WTC11 (cell line): ENCODE data around the gene SOAT2. TPM values are rescaled to one million over a fixed set of nuclear protein-coding genes. Genes with fewer than 3 reads are reported as not detected.

Source experiments
- ATAC-seq: fragments of 200-7000 bp; cut with Tn5 transposase; 2 replicates; pipeline ENCODE4 v1.10.0; 2021; ENCODE audit warnings: mild to moderate bottlenecking, moderate library complexity
- CTCF ChIA-PET: fragments of 300-600 bp; sonication (Branson Sonifier 250); formaldehyde crosslinking; loops from one replicate; lab custom pipeline; 2021; ENCODE audit warnings: antibody characterized with exemption; lab: Charles Lee
- POLR2A ChIA-PET: fragments of 350-600 bp; sonication (Branson Sonifier 250); formaldehyde crosslinking; loops from one replicate; lab custom pipeline; 2021; ENCODE audit warnings: antibody characterized with exemption; lab: Charles Lee
- DNase-seq: peaks from one replicate; pipeline ENCODE4 v3.0.0; 2021; ENCODE audit warnings: low spot score
- H3K27ac Mint-ChIP-seq: 2 replicates; pipeline ENCODE4 v1.8.0; 2021; ENCODE audit warnings: mixed read lengths
- H3K27me3 Mint-ChIP-seq: 2 replicates; pipeline ENCODE4 v1.8.0; 2021; ENCODE audit warnings: low read depth, mild to moderate bottlenecking, moderate library complexity, mixed read lengths
- H3K36me3 Mint-ChIP-seq: 2 replicates; pipeline ENCODE4 v1.8.0; 2021; ENCODE audit warnings: mixed read lengths
- H3K4me1 Mint-ChIP-seq: 2 replicates; pipeline ENCODE4 v1.8.0; 2022; ENCODE audit warnings: mixed read lengths
- H3K4me3 Mint-ChIP-seq: 2 replicates; pipeline ENCODE4 v1.8.0; 2021; ENCODE audit warnings: mild to moderate bottlenecking, moderate library complexity, mixed read lengths
- H3K9me3 Mint-ChIP-seq: 2 replicates; pipeline ENCODE4 v1.8.0; 2021; ENCODE audit warnings: mixed read lengths
- GTF2I ChIP-seq: fragments of 250-450 bp; sonication (Bioruptor Pico); conservative IDR thresholded peaks from 2 replicates; pipeline ENCODE4 v1.4.0; 2021; ENCODE audit warnings: mild to moderate bottlenecking
- MYBL2 ChIP-seq: sonication (generic); formaldehyde crosslinking; IDR thresholded peaks from 2 replicates; pipeline ENCODE4 v1.8.1; 2023; ENCODE audit warnings: mild to moderate bottlenecking, moderate library complexity, missing genetic modification reagents
- NFYB ChIP-seq: sonication (generic); formaldehyde crosslinking; conservative IDR thresholded peaks from 2 replicates; pipeline ENCODE4 v1.8.0; 2022; ENCODE audit warnings: low read depth, missing genetic modification reagents
- PRRX2 ChIP-seq: fragments of 250-450 bp; sonication (Bioruptor Pico); IDR thresholded peaks from 2 replicates; pipeline ENCODE4 v1.8.0; 2021; ENCODE audit warnings: mild to moderate bottlenecking
- RORB ChIP-seq: fragments of 250-450 bp; sonication (Bioruptor Pico); IDR thresholded peaks from 2 replicates; pipeline ENCODE4 v1.9.0; 2021; ENCODE audit warnings: mild to moderate bottlenecking
- SP1 ChIP-seq: sonication (generic); formaldehyde crosslinking; conservative IDR thresholded peaks from 2 replicates; pipeline ENCODE4 v1.8.1; 2022; ENCODE audit warnings: missing genetic modification reagents
- TCF7 ChIP-seq: sonication (generic); formaldehyde crosslinking; IDR thresholded peaks from 2 replicates; pipeline ENCODE4 v1.8.0; 2022; ENCODE audit warnings: mild to moderate bottlenecking, low read depth, missing genetic modification reagents, moderate library complexity
- total RNA-seq: library from RNA; stranded (reverse); gene quantifications from 3 replicates; pipeline ENCODE4 v1.2.3, GENCODE V29; 2021
- TF ChIP-seq, protein P1 (sequence below): sonication (generic); formaldehyde crosslinking; IDR thresholded peaks from 2 replicates; pipeline ENCODE4 v1.8.1; 2023; ENCODE audit warnings: mild to moderate bottlenecking, moderate library complexity, missing genetic modification reagents
- TF ChIP-seq, protein P2 (sequence below): sonication (generic); formaldehyde crosslinking; IDR thresholded peaks from 2 replicates; pipeline ENCODE4 v1.8.0; 2022; ENCODE audit warnings: mild to moderate bottlenecking, missing genetic modification reagents
- TF ChIP-seq, protein P3 (sequence below): sonication (generic); formaldehyde crosslinking; IDR thresholded peaks from 2 replicates; pipeline ENCODE4 v1.8.1; 2023; ENCODE audit warnings: mild to moderate bottlenecking, missing genetic modification reagents, moderate library complexity
- TF ChIP-seq, protein P4 (sequence below): sonication (generic); formaldehyde crosslinking; IDR thresholded peaks from 2 replicates; pipeline ENCODE4 v1.8.0; 2023; ENCODE audit warnings: mild to moderate bottlenecking, missing genetic modification reagents
- TF ChIP-seq, protein P5 (sequence below): fragments of 250-450 bp; sonication (Bioruptor Pico); IDR thresholded peaks from 2 replicates; pipeline ENCODE4 v1.8.0; 2021; ENCODE audit warnings: mild to moderate bottlenecking
- TF ChIP-seq, protein P6 (sequence below): sonication (generic); formaldehyde crosslinking; IDR thresholded peaks from 2 replicates; pipeline ENCODE4 v1.8.1; 2023; ENCODE audit warnings: mild to moderate bottlenecking, missing genetic modification reagents, borderline replicate concordance

Gene SOAT2
- total RNA-seq, 1 experiment from 2014 or later, result not detected

DNA sequence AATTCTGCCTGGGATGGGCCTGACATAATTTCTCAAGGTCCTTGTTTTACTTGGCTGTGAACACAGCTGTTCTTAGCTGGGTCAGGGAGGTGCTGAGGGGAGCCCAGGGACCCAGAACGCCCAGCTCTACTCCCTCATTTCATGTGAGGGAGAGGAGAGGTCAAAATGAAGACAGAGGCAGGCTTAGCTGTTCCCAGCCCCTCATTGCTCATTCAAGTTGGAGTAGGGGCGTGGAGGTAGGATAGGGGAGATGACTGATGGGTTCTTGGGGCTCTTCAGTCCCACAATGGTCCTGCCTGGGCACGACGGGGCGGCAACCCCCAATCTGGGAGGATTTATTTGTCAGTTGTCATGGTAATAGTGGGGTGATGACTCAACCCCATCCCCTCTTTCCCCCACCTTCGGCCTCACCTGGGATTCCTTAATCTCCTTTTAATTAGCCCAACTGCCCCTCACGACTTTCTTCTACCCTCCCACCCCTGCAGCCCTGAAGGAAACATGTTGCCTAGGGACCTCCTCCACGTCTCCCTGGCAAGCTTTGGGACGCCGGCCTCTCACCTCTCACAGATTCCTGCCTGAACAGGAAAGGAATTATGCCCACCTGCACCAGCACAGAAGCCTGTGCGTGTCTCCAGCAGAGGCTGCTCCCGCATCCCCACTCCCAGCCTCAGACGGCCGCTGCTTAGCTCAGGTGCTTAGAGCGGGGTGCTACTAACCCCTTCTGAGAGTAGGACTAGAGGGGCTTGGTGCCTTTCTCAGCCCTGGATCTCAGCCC is 34.3 kb upstream of the SOAT2 start:
- peaks cover 4% of the 10 kb centered on the region for H3K27me3 Mint-ChIP-seq
- ChIA-PET POLR2A (interaction anchor here (1.0 kb wide), 1 partner anchor 10 kb away, joined by 3 read pairs; the partner anchor contains the start of gene SPRYD3), CTCF (interaction anchor here (0.8 to 7.8 kb wide), 15 partner anchors 10 to 283 kb away, joined by 3 to 97 read pairs (median 5); partner anchors contain the start of genes AAAS, IGFBP6, ITGB7 and SPRYD3)

DNA sequence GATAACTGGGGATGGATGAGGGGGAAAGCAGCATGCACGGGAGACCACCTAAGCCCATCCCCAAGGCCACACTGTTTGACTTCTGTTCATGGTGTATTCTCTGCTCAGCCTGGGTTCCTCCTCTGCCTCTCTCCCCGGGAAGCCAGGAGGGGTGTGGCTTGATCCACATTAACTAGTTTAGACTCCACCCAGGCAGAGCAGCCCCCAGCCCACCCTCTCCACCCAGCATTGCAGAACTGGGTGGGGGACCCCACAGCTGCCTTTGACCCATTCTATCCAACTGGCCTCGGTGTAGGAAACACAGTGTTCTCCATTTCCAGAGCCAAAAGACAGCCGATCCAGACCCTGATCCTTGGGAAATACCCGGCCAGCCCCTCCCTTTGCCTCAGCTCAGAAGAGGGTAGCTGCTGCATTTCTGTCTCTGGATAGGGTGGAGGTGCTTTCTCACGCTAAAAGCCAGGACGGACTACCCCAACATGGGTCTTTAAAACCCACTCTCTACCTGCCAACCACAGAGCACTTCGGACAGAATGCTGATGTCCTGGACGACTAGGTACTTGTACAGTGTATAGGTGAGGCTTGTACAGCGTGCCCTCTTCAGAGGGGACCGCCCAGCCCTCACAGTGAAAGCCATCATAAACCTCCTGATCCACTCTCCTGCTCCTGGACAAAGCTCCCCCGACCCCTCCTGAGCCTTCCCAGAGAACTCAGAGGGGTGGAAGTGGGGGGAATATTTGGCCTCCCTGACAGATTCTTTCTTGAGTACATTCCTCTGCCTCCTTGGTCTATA is 33.5 kb upstream of the SOAT2 start:
- DNase-seq (no peak), ATAC-seq (no peak; the same call in 1 of the 2 replicates)
- CTCF ChIA-PET, result interaction anchor here (1.0 to 7.8 kb wide), 11 partner anchors 9 to 283 kb away, joined by 3 to 97 read pairs (median 4); partner anchors contain the start of genes AAAS, IGFBP6, ITGB7 and SPRYD3
- no peak overlapping the region for H3K4me3 Mint-ChIP-seq
- H3K27ac Mint-ChIP-seq, result no peak overlapping the region
- peaks cover 3% of the 10 kb centered on the region for H3K27me3 Mint-ChIP-seq
- peaks cover 7% of the 10 kb centered on the region; the same call in 1 of the 2 replicates for H3K36me3 Mint-ChIP-seq
- POLR2A ChIA-PET, result interaction anchor here (1.0 kb wide), 1 partner anchor 9 kb away, joined by 3 read pairs; the partner anchor contains the start of gene SPRYD3
- peaks cover 28% of the 10 kb centered on the region for H3K4me1 Mint-ChIP-seq
- H3K9me3 Mint-ChIP-seq, result no peaks in the 10 kb centered on the region
- TF ChIP-seq GTF2I (CRISPR knock-in tag), result no peak
- TF ChIP-seq, protein P1, sequence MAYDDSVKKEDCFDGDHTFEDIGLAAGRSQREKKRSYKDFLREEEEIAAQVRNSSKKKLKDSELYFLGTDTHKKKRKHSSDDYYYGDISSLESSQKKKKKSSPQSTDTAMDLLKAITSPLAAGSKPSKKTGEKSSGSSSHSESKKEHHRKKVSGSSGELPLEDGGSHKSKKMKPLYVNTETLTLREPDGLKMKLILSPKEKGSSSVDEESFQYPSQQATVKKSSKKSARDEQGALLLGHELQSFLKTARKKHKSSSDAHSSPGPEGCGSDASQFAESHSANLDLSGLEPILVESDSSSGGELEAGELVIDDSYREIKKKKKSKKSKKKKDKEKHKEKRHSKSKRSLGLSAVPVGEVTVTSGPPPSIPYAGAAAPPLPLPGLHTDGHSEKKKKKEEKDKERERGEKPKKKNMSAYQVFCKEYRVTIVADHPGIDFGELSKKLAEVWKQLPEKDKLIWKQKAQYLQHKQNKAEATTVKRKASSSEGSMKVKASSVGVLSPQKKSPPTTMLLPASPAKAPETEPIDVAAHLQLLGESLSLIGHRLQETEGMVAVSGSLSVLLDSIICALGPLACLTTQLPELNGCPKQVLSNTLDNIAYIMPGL (CRISPR knock-in tag), result no peak
- TF ChIP-seq, protein P2, sequence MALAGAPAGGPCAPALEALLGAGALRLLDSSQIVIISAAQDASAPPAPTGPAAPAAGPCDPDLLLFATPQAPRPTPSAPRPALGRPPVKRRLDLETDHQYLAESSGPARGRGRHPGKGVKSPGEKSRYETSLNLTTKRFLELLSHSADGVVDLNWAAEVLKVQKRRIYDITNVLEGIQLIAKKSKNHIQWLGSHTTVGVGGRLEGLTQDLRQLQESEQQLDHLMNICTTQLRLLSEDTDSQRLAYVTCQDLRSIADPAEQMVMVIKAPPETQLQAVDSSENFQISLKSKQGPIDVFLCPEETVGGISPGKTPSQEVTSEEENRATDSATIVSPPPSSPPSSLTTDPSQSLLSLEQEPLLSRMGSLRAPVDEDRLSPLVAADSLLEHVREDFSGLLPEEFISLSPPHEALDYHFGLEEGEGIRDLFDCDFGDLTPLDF, result no peak
- TF ChIP-seq, protein P3, sequence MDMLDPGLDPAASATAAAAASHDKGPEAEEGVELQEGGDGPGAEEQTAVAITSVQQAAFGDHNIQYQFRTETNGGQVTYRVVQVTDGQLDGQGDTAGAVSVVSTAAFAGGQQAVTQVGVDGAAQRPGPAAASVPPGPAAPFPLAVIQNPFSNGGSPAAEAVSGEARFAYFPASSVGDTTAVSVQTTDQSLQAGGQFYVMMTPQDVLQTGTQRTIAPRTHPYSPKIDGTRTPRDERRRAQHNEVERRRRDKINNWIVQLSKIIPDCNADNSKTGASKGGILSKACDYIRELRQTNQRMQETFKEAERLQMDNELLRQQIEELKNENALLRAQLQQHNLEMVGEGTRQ (CRISPR knock-in tag), result no peak
- TF ChIP-seq, protein P4, sequence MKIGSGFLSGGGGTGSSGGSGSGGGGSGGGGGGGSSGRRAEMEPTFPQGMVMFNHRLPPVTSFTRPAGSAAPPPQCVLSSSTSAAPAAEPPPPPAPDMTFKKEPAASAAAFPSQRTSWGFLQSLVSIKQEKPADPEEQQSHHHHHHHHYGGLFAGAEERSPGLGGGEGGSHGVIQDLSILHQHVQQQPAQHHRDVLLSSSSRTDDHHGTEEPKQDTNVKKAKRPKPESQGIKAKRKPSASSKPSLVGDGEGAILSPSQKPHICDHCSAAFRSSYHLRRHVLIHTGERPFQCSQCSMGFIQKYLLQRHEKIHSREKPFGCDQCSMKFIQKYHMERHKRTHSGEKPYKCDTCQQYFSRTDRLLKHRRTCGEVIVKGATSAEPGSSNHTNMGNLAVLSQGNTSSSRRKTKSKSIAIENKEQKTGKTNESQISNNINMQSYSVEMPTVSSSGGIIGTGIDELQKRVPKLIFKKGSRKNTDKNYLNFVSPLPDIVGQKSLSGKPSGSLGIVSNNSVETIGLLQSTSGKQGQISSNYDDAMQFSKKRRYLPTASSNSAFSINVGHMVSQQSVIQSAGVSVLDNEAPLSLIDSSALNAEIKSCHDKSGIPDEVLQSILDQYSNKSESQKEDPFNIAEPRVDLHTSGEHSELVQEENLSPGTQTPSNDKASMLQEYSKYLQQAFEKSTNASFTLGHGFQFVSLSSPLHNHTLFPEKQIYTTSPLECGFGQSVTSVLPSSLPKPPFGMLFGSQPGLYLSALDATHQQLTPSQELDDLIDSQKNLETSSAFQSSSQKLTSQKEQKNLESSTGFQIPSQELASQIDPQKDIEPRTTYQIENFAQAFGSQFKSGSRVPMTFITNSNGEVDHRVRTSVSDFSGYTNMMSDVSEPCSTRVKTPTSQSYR (CRISPR knock-in tag), result no peak
- no peak for TF ChIP-seq MYBL2 (CRISPR knock-in tag)
- TF ChIP-seq, protein P5, sequence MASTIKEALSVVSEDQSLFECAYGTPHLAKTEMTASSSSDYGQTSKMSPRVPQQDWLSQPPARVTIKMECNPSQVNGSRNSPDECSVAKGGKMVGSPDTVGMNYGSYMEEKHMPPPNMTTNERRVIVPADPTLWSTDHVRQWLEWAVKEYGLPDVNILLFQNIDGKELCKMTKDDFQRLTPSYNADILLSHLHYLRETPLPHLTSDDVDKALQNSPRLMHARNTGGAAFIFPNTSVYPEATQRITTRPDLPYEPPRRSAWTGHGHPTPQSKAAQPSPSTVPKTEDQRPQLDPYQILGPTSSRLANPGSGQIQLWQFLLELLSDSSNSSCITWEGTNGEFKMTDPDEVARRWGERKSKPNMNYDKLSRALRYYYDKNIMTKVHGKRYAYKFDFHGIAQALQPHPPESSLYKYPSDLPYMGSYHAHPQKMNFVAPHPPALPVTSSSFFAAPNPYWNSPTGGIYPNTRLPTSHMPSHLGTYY, result no peak
- no peak for TF ChIP-seq PRRX2
- no peak for TF ChIP-seq SP1 (CRISPR knock-in tag)
- no peak for TF ChIP-seq RORB (CRISPR knock-in tag)
- TF ChIP-seq NFYB (CRISPR knock-in tag), result no peak

More for the DNA sequence above, 34.3 kb upstream of the SOAT2 start:
- no peak for ATAC-seq
- Mint-ChIP-seq H3K27ac (no peak overlapping the region), H3K4me1 (peaks cover 28% of the 10 kb centered on the region)
- no peak for TF ChIP-seq TCF7 (CRISPR knock-in tag)
- TF ChIP-seq, protein P6, sequence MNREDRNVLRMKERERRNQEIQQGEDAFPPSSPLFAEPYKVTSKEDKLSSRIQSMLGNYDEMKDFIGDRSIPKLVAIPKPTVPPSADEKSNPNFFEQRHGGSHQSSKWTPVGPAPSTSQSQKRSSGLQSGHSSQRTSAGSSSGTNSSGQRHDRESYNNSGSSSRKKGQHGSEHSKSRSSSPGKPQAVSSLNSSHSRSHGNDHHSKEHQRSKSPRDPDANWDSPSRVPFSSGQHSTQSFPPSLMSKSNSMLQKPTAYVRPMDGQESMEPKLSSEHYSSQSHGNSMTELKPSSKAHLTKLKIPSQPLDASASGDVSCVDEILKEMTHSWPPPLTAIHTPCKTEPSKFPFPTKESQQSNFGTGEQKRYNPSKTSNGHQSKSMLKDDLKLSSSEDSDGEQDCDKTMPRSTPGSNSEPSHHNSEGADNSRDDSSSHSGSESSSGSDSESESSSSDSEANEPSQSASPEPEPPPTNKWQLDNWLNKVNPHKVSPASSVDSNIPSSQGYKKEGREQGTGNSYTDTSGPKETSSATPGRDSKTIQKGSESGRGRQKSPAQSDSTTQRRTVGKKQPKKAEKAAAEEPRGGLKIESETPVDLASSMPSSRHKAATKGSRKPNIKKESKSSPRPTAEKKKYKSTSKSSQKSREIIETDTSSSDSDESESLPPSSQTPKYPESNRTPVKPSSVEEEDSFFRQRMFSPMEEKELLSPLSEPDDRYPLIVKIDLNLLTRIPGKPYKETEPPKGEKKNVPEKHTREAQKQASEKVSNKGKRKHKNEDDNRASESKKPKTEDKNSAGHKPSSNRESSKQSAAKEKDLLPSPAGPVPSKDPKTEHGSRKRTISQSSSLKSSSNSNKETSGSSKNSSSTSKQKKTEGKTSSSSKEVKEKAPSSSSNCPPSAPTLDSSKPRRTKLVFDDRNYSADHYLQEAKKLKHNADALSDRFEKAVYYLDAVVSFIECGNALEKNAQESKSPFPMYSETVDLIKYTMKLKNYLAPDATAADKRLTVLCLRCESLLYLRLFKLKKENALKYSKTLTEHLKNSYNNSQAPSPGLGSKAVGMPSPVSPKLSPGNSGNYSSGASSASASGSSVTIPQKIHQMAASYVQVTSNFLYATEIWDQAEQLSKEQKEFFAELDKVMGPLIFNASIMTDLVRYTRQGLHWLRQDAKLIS (CRISPR knock-in tag), result no peak
- TF ChIP-seq, protein P5, result no peak
- TF ChIP-seq, all 79 proteins: peak for 0
- H3K36me3 Mint-ChIP-seq, result peaks cover 3% of the 10 kb centered on the region; the same call in 1 of the 2 replicates
- no peak overlapping the region for H3K4me3 Mint-ChIP-seq
- no peak for DNase-seq
- H3K9me3 Mint-ChIP-seq, result no peaks in the 10 kb centered on the region
